Epithelial cell of prostate (primary cell): ENCODE results near the gene AUP1.
"Not testable (repeated sequence)": the region's sequence is repeated elsewhere in the genome, so short reads cannot be mapped to it uniquely, and the experiment has no call there.

Source experiments
- DNase-seq: peaks from one replicate; pipeline ENCODE4 v3.0.0-alpha.2; 2011; ENCODE audit warnings: low read depth, low spot score
- H3K27ac ChIP-seq: fragments of 450-650 bp; 2 replicates; pipeline ENCODE4 v1.5.1; 2017; ENCODE audit warnings: mild to moderate bottlenecking

AUP1 gene

GRCh38 chr2:74529357-74530238 is at the start of gene AUP1, which contains the start of gene HTRA2:
AUP1 (minus strand) TSS chr2:74529706; CDS start chr2:74529629, 77 bp downstream.
HTRA2 (plus strand) TSS chr2:74529933; CDS start chr2:74530007, 74 bp downstream.
- peak; percentile 96 for DNase-seq
- H3K27ac ChIP-seq = peak within 1 kb of the TSS; percentile 81

GRCh38 chr2:74578408-74578807 is 48.9 kb upstream of the AUP1 start:
- no peak for DNase-seq
- no peak overlapping the region for H3K27ac ChIP-seq

- H3K27ac ChIP-seq = peak overlapping the region; percentile 35
- no peak for DNase-seq
These were observed 47.9 kb upstream of the AUP1 start for GRCh38 chr2:74577448-74577847.

GRCh38 chr2:74576863-74577229 is 47.3 kb upstream of the AUP1 start:
- no peak for DNase-seq
- H3K27ac ChIP-seq = peak overlapping the region; percentile 35

- H3K27ac ChIP-seq = peak overlapping the region; percentile 35
- DNase-seq = no peak
These were observed 46.8 kb upstream of the AUP1 start for GRCh38 chr2:74576211-74576862.

GRCh38 chr2:74575320-74575719 is 45.8 kb upstream of the AUP1 start:
- no peak for DNase-seq
- no peak overlapping the region for H3K27ac ChIP-seq

- no peak for DNase-seq
- peak overlapping the region; percentile 68 for H3K27ac ChIP-seq
These were observed 44.4 kb upstream of the AUP1 start for GRCh38 chr2:74573747-74574562.

- no peak overlapping the region for H3K27ac ChIP-seq
- no peak for DNase-seq
These were observed 42.8 kb upstream of the AUP1 start for GRCh38 chr2:74572178-74572925.

GRCh38 chr2:74571058-74571457 is 41.6 kb upstream of the AUP1 start:
- no peak for DNase-seq

GRCh38 chr2:74569686-74570085 is 40.2 kb upstream of the AUP1 start:
- H3K27ac ChIP-seq = no peak overlapping the region
- DNase-seq = no peak

More at GRCh38 chr2:74571058-74571457, 41.6 kb upstream of the AUP1 start:
- no peak overlapping the region for H3K27ac ChIP-seq

GRCh38 chr2:74567881-74568280 is 38.4 kb upstream of the AUP1 start:
- H3K27ac ChIP-seq = peak overlapping the region; percentile 76
- DNase-seq = peak; percentile 48

- no peak for DNase-seq
- peak overlapping the region; percentile 76 for H3K27ac ChIP-seq
These were observed 37.2 kb upstream of the AUP1 start for GRCh38 chr2:74566754-74567085.

- no peak for DNase-seq
- H3K27ac ChIP-seq = peak overlapping the region; percentile 76
These were observed 36.7 kb upstream of the AUP1 start for GRCh38 chr2:74566076-74566753.

- no peak for DNase-seq
- H3K27ac ChIP-seq = no peak overlapping the region
These were observed 34.7 kb upstream of the AUP1 start for GRCh38 chr2:74564222-74564621.

- no peak overlapping the region for H3K27ac ChIP-seq
- DNase-seq = no peak
These were observed 32.7 kb upstream of the AUP1 start for GRCh38 chr2:74562126-74562775.

GRCh38 chr2:74561022-74561421 is 31.5 kb upstream of the AUP1 start:
- DNase-seq, H3K27ac ChIP-seq: not testable (repeated sequence)

GRCh38 chr2:74560591-74560990 is 31.1 kb upstream of the AUP1 start:
- no peak overlapping the region for H3K27ac ChIP-seq

GRCh38 chr2:74559912-74560311 is 30.4 kb upstream of the AUP1 start:
- H3K27ac ChIP-seq = no peak overlapping the region
- DNase-seq = no peak

More at GRCh38 chr2:74560591-74560990, 31.1 kb upstream of the AUP1 start:
- no peak for DNase-seq
